K562 (cell line): Measurements from ENCODE around the gene HPD. TPM values are rescaled to one million over a fixed set of nuclear protein-coding genes. Genes with fewer than 3 reads are reported as not detected.

Experiments
- BHLHE40 ChIP-seq: IDR thresholded peaks from 2 replicates; pipeline ENCODE4 v1.6.1; 2011; ENCODE audit warnings: low read length, improper control_type of control experiment
- ERF ChIP-seq: fragments of 450-650 bp; formaldehyde crosslinking; IDR thresholded peaks from 2 replicates; pipeline ENCODE4 v1.4.0; 2020; ENCODE audit warnings: mild to moderate bottlenecking, mixed read lengths
- FOXA1 ChIP-seq: fragments of 450-650 bp; IDR thresholded peaks from 2 replicates; pipeline ENCODE4 v1.6.1; 2016; ENCODE audit warnings: mild to moderate bottlenecking, borderline replicate concordance
- HDAC1 ChIP-seq, 2 experiments: fragments of 450-650 bp; IDR thresholded peaks; 2 replicates each; pipeline ENCODE4 v1.6.1; 2016 to 2017; ENCODE audit warnings: inconsistent platforms in 1 of 2, mild to moderate bottlenecking in 1 of 2, moderate library complexity in 1 of 2
- JUN ChIP-seq, 2 experiments: sonication (generic) in 1 of 2; formaldehyde crosslinking in 1 of 2; IDR thresholded peaks; 2 replicates each; pipeline versions ENCODE4 v1.6.1 to v1.8.0; 2012 to 2022; ENCODE audit warnings: borderline replicate concordance in 2 of 2, mild to moderate bottlenecking in 2 of 2, improper control_type of control experiment in 1 of 2, low read depth in 1 of 2, low read length in 1 of 2, missing genetic modification reagents in 1 of 2
- L3MBTL2 ChIP-seq: fragments of 450-650 bp; IDR thresholded peaks from 2 replicates; pipeline ENCODE4 v1.6.1; 2016; ENCODE audit warnings: mild to moderate bottlenecking, moderate library complexity
- POLR2B ChIP-seq: fragments of 450-650 bp; IDR thresholded peaks from 2 replicates; pipeline ENCODE4 v1.6.1; 2018; ENCODE audit warnings: low read depth; ENCODE audit not compliant: partially characterized antibody
- RBM15 ChIP-seq: fragments of 200-400 bp; formaldehyde crosslinking; IDR thresholded peaks from 2 replicates; pipeline ENCODE4 v1.6.1; 2018; ENCODE audit warnings: mild to moderate bottlenecking, low read length, moderate library complexity; ENCODE audit not compliant: insufficient read depth
- SRSF3 ChIP-seq: fragments of 200-400 bp; formaldehyde crosslinking; IDR thresholded peaks from 2 replicates; pipeline ENCODE4 v1.6.1; 2016; ENCODE audit warnings: mild to moderate bottlenecking, low read length, moderate library complexity; ENCODE audit not compliant: insufficient read depth
- polyA plus RNA-seq, 8 experiments: library from polyadenylated mRNA; depleted of rRNA in 4 of 8; stranded (reverse) in 5 of 8; unstranded in 3 of 8; fragments of >200 nt; fragmentation: Nextera tagmentation in 2 of 8; fragmentation: Illumina TruSeq in 1 of 8; extraction: Ambion mirVana in 2 of 8; extraction: Trizol in 1 of 8; gene quantifications; 2 replicates each; pipeline versions ENCODE4 v1.2.1 to v1.2.3, GENCODE V29; 2011 to 2014; ENCODE audit warnings: inconsistent platforms in 1 of 8, missing spikeins in 1 of 8
- total RNA-seq, 7 experiments: library from RNA; depleted of rRNA in 6 of 7; stranded (reverse); fragments of >200 nt in 6 of 7; fragmentation: Illumina TruSeq in 2 of 7; extraction: Trizol in 2 of 7; gene quantifications; 2 replicates each; pipeline versions ENCODE4 v1.2.1 to v1.2.3, GENCODE V29; 2011 to 2021; ENCODE audit warnings: low replicate concordance in 1 of 7
- TF ChIP-seq, protein P1 (sequence below), 2 experiments: fragments of 450-650 bp; IDR thresholded peaks; 2 replicates each; pipeline ENCODE4 v1.6.1; 2016
- TF ChIP-seq, protein P2 (sequence below): fragments of 450-650 bp; IDR thresholded peaks from 2 replicates; pipeline ENCODE4 v1.6.1; 2016; ENCODE audit warnings: mild to moderate bottlenecking, moderate library complexity
- TF ChIP-seq, protein P3 (sequence below), 2 experiments: IDR thresholded peaks; 2 replicates each; pipeline ENCODE4 v1.6.1; 2011; ENCODE audit warnings: borderline replicate concordance in 1 of 2, control low read depth in 1 of 2, low read depth in 1 of 2, low read length in 1 of 2, mild to moderate bottlenecking in 1 of 2, mixed read lengths in 1 of 2, moderate library complexity in 1 of 2; ENCODE audit not compliant: insufficient read depth in 1 of 2, insufficient read length in 1 of 2, poor library complexity in 1 of 2, severe bottlenecking in 1 of 2; ENCODE audit errors: extremely low read depth in 1 of 2

The HPD gene
- total and polyA plus RNA-seq, 9 of the 15 experiments (the other 6 are each of a cell fraction or from before 2014, with no cell fraction given) = 0.06 to 0.29 (median 0.07) TPM; not detected in 4

DNA sequence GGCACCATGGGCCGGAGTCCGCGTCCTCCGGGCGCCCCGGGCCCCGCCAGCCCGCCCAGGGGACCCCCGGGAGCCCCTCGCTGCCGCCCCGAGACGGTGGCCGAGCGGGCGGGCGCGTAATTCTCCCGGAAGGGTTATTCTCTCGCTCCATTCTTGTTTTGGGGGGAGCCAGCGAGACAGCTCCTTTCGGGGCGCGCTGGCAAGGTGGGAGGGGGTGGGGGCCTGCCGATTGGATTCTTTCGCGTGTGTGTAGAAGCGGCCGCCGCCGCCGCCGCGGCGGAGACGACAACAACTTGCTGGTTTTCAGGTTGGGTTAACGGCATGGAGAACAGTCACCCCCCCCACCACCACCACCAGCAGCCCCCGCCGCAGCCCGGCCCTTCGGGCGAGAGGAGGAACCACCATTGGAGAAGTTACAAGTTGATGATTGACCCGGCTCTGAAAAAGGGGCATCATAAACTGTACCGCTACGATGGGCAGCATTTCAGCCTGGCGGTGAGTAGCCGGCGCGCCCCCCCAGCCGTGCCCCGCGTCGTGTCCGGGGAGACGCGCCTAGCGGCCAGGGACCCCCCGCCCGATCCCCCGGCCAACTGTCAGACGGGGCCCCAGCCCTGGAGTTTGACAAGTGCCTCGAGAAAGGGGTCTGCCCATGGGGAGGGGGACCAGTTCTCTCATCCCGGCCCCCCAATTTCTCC, 54.1 kb downstream of the HPD start (continued):
- TF ChIP-seq, protein P1, sequence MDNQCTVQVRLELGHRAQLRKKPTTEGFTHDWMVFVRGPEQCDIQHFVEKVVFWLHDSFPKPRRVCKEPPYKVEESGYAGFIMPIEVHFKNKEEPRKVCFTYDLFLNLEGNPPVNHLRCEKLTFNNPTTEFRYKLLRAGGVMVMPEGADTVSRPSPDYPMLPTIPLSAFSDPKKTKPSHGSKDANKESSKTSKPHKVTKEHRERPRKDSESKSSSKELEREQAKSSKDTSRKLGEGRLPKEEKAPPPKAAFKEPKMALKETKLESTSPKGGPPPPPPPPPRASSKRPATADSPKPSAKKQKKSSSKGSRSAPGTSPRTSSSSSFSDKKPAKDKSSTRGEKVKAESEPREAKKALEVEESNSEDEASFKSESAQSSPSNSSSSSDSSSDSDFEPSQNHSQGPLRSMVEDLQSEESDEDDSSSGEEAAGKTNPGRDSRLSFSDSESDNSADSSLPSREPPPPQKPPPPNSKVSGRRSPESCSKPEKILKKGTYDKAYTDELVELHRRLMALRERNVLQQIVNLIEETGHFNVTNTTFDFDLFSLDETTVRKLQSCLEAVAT (IDR thresholded peaks at IDR 0.05) = no peak; a peak in 1 of 4 replicates
- TF ChIP-seq L3MBTL2 = no peak
- TF ChIP-seq, protein P2, sequence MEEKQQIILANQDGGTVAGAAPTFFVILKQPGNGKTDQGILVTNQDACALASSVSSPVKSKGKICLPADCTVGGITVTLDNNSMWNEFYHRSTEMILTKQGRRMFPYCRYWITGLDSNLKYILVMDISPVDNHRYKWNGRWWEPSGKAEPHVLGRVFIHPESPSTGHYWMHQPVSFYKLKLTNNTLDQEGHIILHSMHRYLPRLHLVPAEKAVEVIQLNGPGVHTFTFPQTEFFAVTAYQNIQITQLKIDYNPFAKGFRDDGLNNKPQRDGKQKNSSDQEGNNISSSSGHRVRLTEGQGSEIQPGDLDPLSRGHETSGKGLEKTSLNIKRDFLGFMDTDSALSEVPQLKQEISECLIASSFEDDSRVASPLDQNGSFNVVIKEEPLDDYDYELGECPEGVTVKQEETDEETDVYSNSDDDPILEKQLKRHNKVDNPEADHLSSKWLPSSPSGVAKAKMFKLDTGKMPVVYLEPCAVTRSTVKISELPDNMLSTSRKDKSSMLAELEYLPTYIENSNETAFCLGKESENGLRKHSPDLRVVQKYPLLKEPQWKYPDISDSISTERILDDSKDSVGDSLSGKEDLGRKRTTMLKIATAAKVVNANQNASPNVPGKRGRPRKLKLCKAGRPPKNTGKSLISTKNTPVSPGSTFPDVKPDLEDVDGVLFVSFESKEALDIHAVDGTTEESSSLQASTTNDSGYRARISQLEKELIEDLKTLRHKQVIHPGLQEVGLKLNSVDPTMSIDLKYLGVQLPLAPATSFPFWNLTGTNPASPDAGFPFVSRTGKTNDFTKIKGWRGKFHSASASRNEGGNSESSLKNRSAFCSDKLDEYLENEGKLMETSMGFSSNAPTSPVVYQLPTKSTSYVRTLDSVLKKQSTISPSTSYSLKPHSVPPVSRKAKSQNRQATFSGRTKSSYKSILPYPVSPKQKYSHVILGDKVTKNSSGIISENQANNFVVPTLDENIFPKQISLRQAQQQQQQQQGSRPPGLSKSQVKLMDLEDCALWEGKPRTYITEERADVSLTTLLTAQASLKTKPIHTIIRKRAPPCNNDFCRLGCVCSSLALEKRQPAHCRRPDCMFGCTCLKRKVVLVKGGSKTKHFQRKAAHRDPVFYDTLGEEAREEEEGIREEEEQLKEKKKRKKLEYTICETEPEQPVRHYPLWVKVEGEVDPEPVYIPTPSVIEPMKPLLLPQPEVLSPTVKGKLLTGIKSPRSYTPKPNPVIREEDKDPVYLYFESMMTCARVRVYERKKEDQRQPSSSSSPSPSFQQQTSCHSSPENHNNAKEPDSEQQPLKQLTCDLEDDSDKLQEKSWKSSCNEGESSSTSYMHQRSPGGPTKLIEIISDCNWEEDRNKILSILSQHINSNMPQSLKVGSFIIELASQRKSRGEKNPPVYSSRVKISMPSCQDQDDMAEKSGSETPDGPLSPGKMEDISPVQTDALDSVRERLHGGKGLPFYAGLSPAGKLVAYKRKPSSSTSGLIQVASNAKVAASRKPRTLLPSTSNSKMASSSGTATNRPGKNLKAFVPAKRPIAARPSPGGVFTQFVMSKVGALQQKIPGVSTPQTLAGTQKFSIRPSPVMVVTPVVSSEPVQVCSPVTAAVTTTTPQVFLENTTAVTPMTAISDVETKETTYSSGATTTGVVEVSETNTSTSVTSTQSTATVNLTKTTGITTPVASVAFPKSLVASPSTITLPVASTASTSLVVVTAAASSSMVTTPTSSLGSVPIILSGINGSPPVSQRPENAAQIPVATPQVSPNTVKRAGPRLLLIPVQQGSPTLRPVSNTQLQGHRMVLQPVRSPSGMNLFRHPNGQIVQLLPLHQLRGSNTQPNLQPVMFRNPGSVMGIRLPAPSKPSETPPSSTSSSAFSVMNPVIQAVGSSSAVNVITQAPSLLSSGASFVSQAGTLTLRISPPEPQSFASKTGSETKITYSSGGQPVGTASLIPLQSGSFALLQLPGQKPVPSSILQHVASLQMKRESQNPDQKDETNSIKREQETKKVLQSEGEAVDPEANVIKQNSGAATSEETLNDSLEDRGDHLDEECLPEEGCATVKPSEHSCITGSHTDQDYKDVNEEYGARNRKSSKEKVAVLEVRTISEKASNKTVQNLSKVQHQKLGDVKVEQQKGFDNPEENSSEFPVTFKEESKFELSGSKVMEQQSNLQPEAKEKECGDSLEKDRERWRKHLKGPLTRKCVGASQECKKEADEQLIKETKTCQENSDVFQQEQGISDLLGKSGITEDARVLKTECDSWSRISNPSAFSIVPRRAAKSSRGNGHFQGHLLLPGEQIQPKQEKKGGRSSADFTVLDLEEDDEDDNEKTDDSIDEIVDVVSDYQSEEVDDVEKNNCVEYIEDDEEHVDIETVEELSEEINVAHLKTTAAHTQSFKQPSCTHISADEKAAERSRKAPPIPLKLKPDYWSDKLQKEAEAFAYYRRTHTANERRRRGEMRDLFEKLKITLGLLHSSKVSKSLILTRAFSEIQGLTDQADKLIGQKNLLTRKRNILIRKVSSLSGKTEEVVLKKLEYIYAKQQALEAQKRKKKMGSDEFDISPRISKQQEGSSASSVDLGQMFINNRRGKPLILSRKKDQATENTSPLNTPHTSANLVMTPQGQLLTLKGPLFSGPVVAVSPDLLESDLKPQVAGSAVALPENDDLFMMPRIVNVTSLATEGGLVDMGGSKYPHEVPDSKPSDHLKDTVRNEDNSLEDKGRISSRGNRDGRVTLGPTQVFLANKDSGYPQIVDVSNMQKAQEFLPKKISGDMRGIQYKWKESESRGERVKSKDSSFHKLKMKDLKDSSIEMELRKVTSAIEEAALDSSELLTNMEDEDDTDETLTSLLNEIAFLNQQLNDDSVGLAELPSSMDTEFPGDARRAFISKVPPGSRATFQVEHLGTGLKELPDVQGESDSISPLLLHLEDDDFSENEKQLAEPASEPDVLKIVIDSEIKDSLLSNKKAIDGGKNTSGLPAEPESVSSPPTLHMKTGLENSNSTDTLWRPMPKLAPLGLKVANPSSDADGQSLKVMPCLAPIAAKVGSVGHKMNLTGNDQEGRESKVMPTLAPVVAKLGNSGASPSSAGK = no peak
- TF ChIP-seq, protein P3, sequence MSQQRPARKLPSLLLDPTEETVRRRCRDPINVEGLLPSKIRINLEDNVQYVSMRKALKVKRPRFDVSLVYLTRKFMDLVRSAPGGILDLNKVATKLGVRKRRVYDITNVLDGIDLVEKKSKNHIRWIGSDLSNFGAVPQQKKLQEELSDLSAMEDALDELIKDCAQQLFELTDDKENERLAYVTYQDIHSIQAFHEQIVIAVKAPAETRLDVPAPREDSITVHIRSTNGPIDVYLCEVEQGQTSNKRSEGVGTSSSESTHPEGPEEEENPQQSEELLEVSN (IDR thresholded peaks at IDR 0.05; ENCODE audit: borderline replicate concordance in 1 of 2, extremely low read depth in 1 of 2, insufficient read depth in 1 of 2, insufficient read length in 1 of 2, low read depth in 1 of 2, low read length in 1 of 2, poor library complexity in 1 of 2, severe bottlenecking in 1 of 2) = no peak
- TF ChIP-seq ERF = no peak
- peak in 1 of 2 experiments; percentile 6; a peak in 1 of 4 replicates for TF ChIP-seq HDAC1 (IDR thresholded peaks at IDR 0.05)
- no peak for TF ChIP-seq RBM15
- no peak for TF ChIP-seq BHLHE40
- TF ChIP-seq FOXA1 = no peak
- TF ChIP-seq JUN (IDR thresholded peaks at IDR 0.05; ENCODE audit: borderline replicate concordance, low read depth, low read length) = no peak
- TF ChIP-seq JUN (CRISPR knock-in tag; IDR thresholded peaks at IDR 0.05; ENCODE audit: borderline replicate concordance) = no peak
- TF ChIP-seq POLR2B = no peak
- 0 out of 2 replicates have a peak, but pooled peaks have one; percentile 72 for TF ChIP-seq SRSF3
